Mesendoderm (in vitro differentiated cells): ENCODE measurements around the gene CAMK2G.

Experiments used
- DNase-seq: peaks from one replicate; pipeline ENCODE4 v3.0.0; 2013
- H2AK5ac ChIP-seq: 2 replicates; pipeline ENCODE4 v1.6.1; 2013; ENCODE audit warnings: low read length, inconsistent platforms
- H2BK120ac ChIP-seq: 2 replicates; pipeline ENCODE4 v1.6.1; 2013; ENCODE audit warnings: low read depth, mild to moderate bottlenecking, low read length, moderate library complexity, mixed read lengths
- H2BK15ac ChIP-seq: replicated peaks from 2 replicates; pipeline ENCODE4 v1.6.1; 2013; ENCODE audit warnings: low read depth, mild to moderate bottlenecking, moderate library complexity
- H2BK5ac ChIP-seq: 2 replicates; pipeline ENCODE4 v1.6.1; 2013; ENCODE audit warnings: low read length, inconsistent platforms
- H3K18ac ChIP-seq: 2 replicates; pipeline ENCODE4 v1.6.1; 2013; ENCODE audit warnings: mild to moderate bottlenecking, low read length, mixed read lengths
- H3K23ac ChIP-seq: one replicate; pipeline ENCODE4 v1.6.1; 2013; ENCODE audit warnings: low read length
- H3K27ac ChIP-seq: 2 replicates; pipeline ENCODE4 v1.5.1; 2013; ENCODE audit warnings: low read depth, mild to moderate bottlenecking, inconsistent platforms, low read length, moderate library complexity
- H3K27me3 ChIP-seq: 2 replicates; pipeline ENCODE4 v1.6.1; 2013; ENCODE audit warnings: low read length, control low read depth, mild to moderate bottlenecking, inconsistent platforms; ENCODE audit not compliant: insufficient read depth, poor library complexity
- H3K36me3 ChIP-seq: 2 replicates; pipeline ENCODE4 v1.6.1; 2013; ENCODE audit warnings: low read length, inconsistent platforms; ENCODE audit not compliant: control insufficient read depth, insufficient read depth
- H3K4ac ChIP-seq: one replicate; pipeline ENCODE4 v1.6.1; 2013; ENCODE audit warnings: low read depth, mild to moderate bottlenecking, low read length, moderate library complexity
- H3K4me1 ChIP-seq: 2 replicates; pipeline ENCODE4 v1.6.1; 2013; ENCODE audit warnings: low read depth, low read length, inconsistent platforms; ENCODE audit not compliant: control insufficient read depth
- H3K4me2 ChIP-seq: 2 replicates; pipeline ENCODE4 v1.6.1; 2013; ENCODE audit warnings: low read length
- H3K4me3 ChIP-seq: 2 replicates; pipeline ENCODE4 v1.5.1; 2013; ENCODE audit warnings: mild to moderate bottlenecking, low read length
- H3K56ac ChIP-seq: one replicate; pipeline ENCODE4 v1.6.1; 2013; ENCODE audit warnings: low read length
- H3K79me1 ChIP-seq: 2 replicates; pipeline ENCODE4 v1.6.1; 2013; ENCODE audit warnings: low read length, inconsistent platforms
- H3K79me2 ChIP-seq: 2 replicates; pipeline ENCODE4 v1.6.1; 2013; ENCODE audit warnings: mild to moderate bottlenecking, low read length; ENCODE audit not compliant: control insufficient read depth, insufficient read depth
- H3K9ac ChIP-seq: 2 replicates; pipeline ENCODE4 v1.6.1; 2013; ENCODE audit warnings: low read length, inconsistent platforms
- H4K5ac ChIP-seq: one replicate; pipeline ENCODE4 v1.6.1; 2013; ENCODE audit warnings: low read length
- H4K8ac ChIP-seq: one replicate; pipeline ENCODE4 v1.6.1; 2013; ENCODE audit warnings: low read depth, mild to moderate bottlenecking, control low read depth, low read length, moderate library complexity
- WGBS: extraction: QIAGEN DNeasy Blood & Tissue Kit; methylation state at CpG from one replicate; pipeline ENCODE4 v1.1.7; 2013; ENCODE audit warnings: low lambda C conversion rate, missing lambda C conversion rate; ENCODE audit not compliant: insufficient coverage; ENCODE audit errors: extremely low coverage; 5-methylcytosine and 5-hydroxymethylcytosine counted together

CAMK2G gene

GRCh38 chr10:73781548-73781878 is 92.8 kb downstream of the CAMK2G start:
- H3K79me1 ChIP-seq: peaks cover 10% of the 10 kb centered on the region
- WGBS: no CpG with 5 or more reads among the region's 14 CpGs
- no peaks in the 10 kb centered on the region for H3K36me3 ChIP-seq
- H2BK120ac ChIP-seq: no peak overlapping the region
- peak overlapping the region; percentile 76 for H2AK5ac ChIP-seq
- peaks cover 24% of the 10 kb centered on the region for H3K79me2 ChIP-seq
- no peak overlapping the region for H3K23ac ChIP-seq
- H3K9ac ChIP-seq: peak overlapping the region; percentile 90
- H3K56ac ChIP-seq: peak overlapping the region; percentile 94
- peak overlapping the region; percentile 56 for H3K4me3 ChIP-seq
- peak overlapping the region; percentile 16 for H3K27ac ChIP-seq
- no peak overlapping the region for H2BK5ac ChIP-seq
- peak overlapping the region; percentile 87 for H4K8ac ChIP-seq
- peak overlapping the region; percentile 81 for H3K18ac ChIP-seq
- peaks cover 1% of the 10 kb centered on the region for H3K4me1 ChIP-seq
- no peaks in the 10 kb centered on the region for H3K27me3 ChIP-seq
- no peak overlapping the region for H2BK15ac ChIP-seq
- H3K4me2 ChIP-seq: peak overlapping the region; percentile 99
- DNase-seq: no peak
- H3K4ac ChIP-seq: peak overlapping the region; percentile 63
- peak overlapping the region; percentile 85 for H4K5ac ChIP-seq

GRCh38 chr10:73780966-73781365 is 93.4 kb downstream of the CAMK2G start:
- DNase-seq: no peak
- Histone ChIP-seq H3K27ac (no peak overlapping the region), H2BK15ac (no peak overlapping the region), H4K8ac (no peak overlapping the region), H3K4me1 (no peaks in the 10 kb centered on the region), H3K4ac (no peak overlapping the region), H2AK5ac (no peak overlapping the region), H3K27me3 (no peaks in the 10 kb centered on the region), H3K79me1 (peaks cover 10% of the 10 kb centered on the region), H3K4me2 (peak overlapping the region; percentile 99), H3K56ac (peak overlapping the region; percentile 94), H3K36me3 (no peaks in the 10 kb centered on the region), H3K18ac (no peak overlapping the region), H3K23ac (no peak overlapping the region), H2BK5ac (no peak overlapping the region), H2BK120ac (no peak overlapping the region), H4K5ac (peak overlapping the region; percentile 85), H3K79me2 (peaks cover 24% of the 10 kb centered on the region), H3K4me3 (peak overlapping the region; percentile 56), H3K9ac (peak overlapping the region; percentile 90)
- WGBS: no CpG with 5 or more reads among the region's 11 CpGs

- Histone ChIP-seq H3K18ac (no peak overlapping the region), H3K23ac (no peak overlapping the region), H3K4me2 (no peak overlapping the region), H4K8ac (no peak overlapping the region), H2BK5ac (no peak overlapping the region), H3K9ac (peak overlapping the region; percentile 40), H3K4me3 (no peak overlapping the region), H3K79me2 (peaks cover 24% of the 10 kb centered on the region), H2BK120ac (no peak overlapping the region), H3K36me3 (no peaks in the 10 kb centered on the region), H3K79me1 (peaks cover 12% of the 10 kb centered on the region), H3K27ac (no peak overlapping the region), H2BK15ac (no peak overlapping the region), H2AK5ac (no peak overlapping the region), H3K4me1 (no peaks in the 10 kb centered on the region), H3K27me3 (no peaks in the 10 kb centered on the region), H4K5ac (no peak overlapping the region), H3K4ac (no peak overlapping the region), H3K56ac (no peak overlapping the region)
- no CpG with 5 or more reads among the region's 5 CpGs for WGBS
- no peak for DNase-seq
Observed at GRCh38 chr10:73780301-73780700, 94.1 kb downstream of the CAMK2G start.

GRCh38 chr10:73779539-73780197 is 94.7 kb downstream of the CAMK2G start:
- Histone ChIP-seq H3K79me2 (peaks cover 24% of the 10 kb centered on the region), H3K4ac (no peak overlapping the region), H2BK5ac (no peak overlapping the region), H3K9ac (no peak overlapping the region), H2BK120ac (no peak overlapping the region), H3K23ac (no peak overlapping the region), H3K27ac (no peak overlapping the region), H3K4me3 (no peak overlapping the region), H3K27me3 (no peaks in the 10 kb centered on the region), H3K4me2 (no peak overlapping the region), H2BK15ac (no peak overlapping the region), H3K56ac (no peak overlapping the region), H3K79me1 (peaks cover 12% of the 10 kb centered on the region), H2AK5ac (no peak overlapping the region), H3K18ac (no peak overlapping the region), H4K5ac (no peak overlapping the region), H3K36me3 (no peaks in the 10 kb centered on the region), H4K8ac (no peak overlapping the region), H3K4me1 (no peaks in the 10 kb centered on the region)
- DNase-seq: no peak
- no CpG with 5 or more reads among the region's 3 CpGs for WGBS

GRCh38 chr10:73779018-73779417 is 95.3 kb downstream of the CAMK2G start:
- H3K27ac ChIP-seq: no peak overlapping the region
- no peak overlapping the region for H3K23ac ChIP-seq
- peaks cover 26% of the 10 kb centered on the region for H3K79me2 ChIP-seq
- H2BK120ac ChIP-seq: no peak overlapping the region
- no peak overlapping the region for H3K4ac ChIP-seq
- H2BK15ac ChIP-seq: no peak overlapping the region
- H2BK5ac ChIP-seq: no peak overlapping the region
- no peaks in the 10 kb centered on the region for H3K4me1 ChIP-seq
- no peaks in the 10 kb centered on the region for H3K36me3 ChIP-seq
- no CpG with 5 or more reads among the region's 5 CpGs for WGBS
- H3K4me3 ChIP-seq: no peak overlapping the region
- H3K4me2 ChIP-seq: no peak overlapping the region
- DNase-seq: no peak
- H3K18ac ChIP-seq: no peak overlapping the region
- H3K9ac ChIP-seq: no peak overlapping the region
- no peak overlapping the region for H3K56ac ChIP-seq
- H4K8ac ChIP-seq: no peak overlapping the region
- no peaks in the 10 kb centered on the region for H3K27me3 ChIP-seq
- H4K5ac ChIP-seq: no peak overlapping the region
- no peak overlapping the region for H2AK5ac ChIP-seq
- peaks cover 14% of the 10 kb centered on the region for H3K79me1 ChIP-seq

GRCh38 chr10:73774637-73775036 is 99.7 kb downstream of the CAMK2G start:
- no peak overlapping the region for H3K18ac ChIP-seq
- no peak overlapping the region for H3K4me3 ChIP-seq
- no peak overlapping the region for H3K56ac ChIP-seq
- no peak overlapping the region for H3K27ac ChIP-seq
- no peak overlapping the region for H3K4me2 ChIP-seq
- no peak overlapping the region for H4K8ac ChIP-seq
- H3K4ac ChIP-seq: no peak overlapping the region
- peak; percentile 27 for DNase-seq
- no peak overlapping the region for H2BK120ac ChIP-seq
- no peak overlapping the region for H3K9ac ChIP-seq
- H4K5ac ChIP-seq: no peak overlapping the region
- peaks cover 7% of the 10 kb centered on the region for H3K79me1 ChIP-seq
- H2AK5ac ChIP-seq: no peak overlapping the region
- H3K36me3 ChIP-seq: peaks cover 8% of the 10 kb centered on the region
- H3K27me3 ChIP-seq: no peaks in the 10 kb centered on the region
- no peaks in the 10 kb centered on the region for H3K4me1 ChIP-seq
- H2BK5ac ChIP-seq: no peak overlapping the region
- WGBS: no CpG with 5 or more reads among the region's 5 CpGs
- no peak overlapping the region for H3K23ac ChIP-seq
- peaks cover 4% of the 10 kb centered on the region for H3K79me2 ChIP-seq
- no peak overlapping the region for H2BK15ac ChIP-seq
